IMR-90 (cell line): ENCODE results near the gene MYCBPAP.

ENCODE experiments used
- CTCF ChIP-seq: conservative IDR thresholded peaks from 2 replicates; pipeline ENCODE4 v1.5.1; 2012; ENCODE audit warnings: mild to moderate bottlenecking, low read depth, low read length, improper control_type of control experiment
- MXI1 ChIP-seq: IDR thresholded peaks from 2 replicates; pipeline ENCODE4 v1.6.1; 2012; ENCODE audit warnings: low read depth, mild to moderate bottlenecking, low read length, moderate library complexity, borderline replicate concordance
- POLR2A ChIP-seq: IDR thresholded peaks from 2 replicates; pipeline ENCODE4 v1.6.1; 2012; ENCODE audit warnings: mild to moderate bottlenecking, low read depth, low read length
- RFX5 ChIP-seq: IDR thresholded peaks from 2 replicates; pipeline ENCODE4 v1.8.0; 2012; ENCODE audit warnings: low read depth, mild to moderate bottlenecking, low read length, moderate library complexity
- USF2 ChIP-seq: fragments of 150-350 bp; IDR thresholded peaks from 2 replicates; pipeline ENCODE4 v1.6.1; 2017; ENCODE audit warnings: mild to moderate bottlenecking, antibody characterized with exemption, low read length, low read depth

- TF ChIP-seq MXI1 (no peak), POLR2A (no peak), CTCF (no peak), USF2 (no peak), RFX5 (no peak)
Observed at GRCh38 chr17:50544516-50544915, 36.3 kb downstream of the MYCBPAP start.
